Stimulated activated CD8-positive, alpha-beta memory T cell treated with anti-CD3 and anti-CD28 coated beads, Interleukin-4, amount 100 ng/mL, for 48 hours (primary cell): Measurements from ENCODE around the gene SIGLEC11.
A peak's percentile ranks its signal among the peaks of the same experiment; 100 is the strongest.
"Not testable (repeated sequence)": the region's sequence is repeated elsewhere in the genome, so short reads cannot be mapped to it uniquely, and the experiment has no call there.

Experiments
- DNase-seq: peaks from one replicate; pipeline ENCODE4 v3.0.0-alpha.2; 2020

SIGLEC11 gene

GRCh38 chr19:49960980-49961379 lies at the start of gene SIGLEC11:
TSS of gene SIGLEC11 (minus strand) at chr19:49961172. CDS start at chr19:49961081, 91 bp downstream.
- DNase-seq = not testable (repeated sequence)

- DNase-seq = peak; percentile 41
These were observed 47.6 kb upstream of the SIGLEC11 start for GRCh38 chr19:50008532-50008931.

GRCh38 chr19:50007947-50008346 lies 47.0 kb upstream of the SIGLEC11 start:
- no peak for DNase-seq

GRCh38 chr19:50007170-50007569 lies 46.2 kb upstream of the SIGLEC11 start:
- no peak for DNase-seq

- DNase-seq = no peak
These were observed 44.5 kb upstream of the SIGLEC11 start for GRCh38 chr19:50005428-50005827.

- peak; percentile 50 for DNase-seq
These were observed 42.9 kb upstream of the SIGLEC11 start for GRCh38 chr19:50003810-50004419.

- DNase-seq = no peak
These were observed 42.3 kb upstream of the SIGLEC11 start for GRCh38 chr19:50003254-50003788.

GRCh38 chr19:50002386-50002960 lies 41.5 kb upstream of the SIGLEC11 start:
- DNase-seq = no peak

- no peak for DNase-seq
These were observed 40.8 kb upstream of the SIGLEC11 start for GRCh38 chr19:50001775-50002174.

GRCh38 chr19:50000841-50001557 lies 40.0 kb upstream of the SIGLEC11 start:
- DNase-seq = no peak

- DNase-seq = peak; percentile 49
These were observed 39.3 kb upstream of the SIGLEC11 start for GRCh38 chr19:50000038-50000840.

- no peak for DNase-seq
These were observed 38.5 kb upstream of the SIGLEC11 start for GRCh38 chr19:49999371-50000010.

GRCh38 chr19:49997709-49998108 lies 36.7 kb upstream of the SIGLEC11 start:
- DNase-seq = no peak

- peak; percentile 56 for DNase-seq
These were observed 27.5 kb upstream of the SIGLEC11 start for GRCh38 chr19:49988433-49988832.

- no peak for DNase-seq
These were observed 27.0 kb upstream of the SIGLEC11 start for GRCh38 chr19:49988007-49988406.

GRCh38 chr19:49987159-49987698 lies 26.3 kb upstream of the SIGLEC11 start:
- peak; percentile 88 for DNase-seq

GRCh38 chr19:49986354-49986753 lies 25.4 kb upstream of the SIGLEC11 start:
- no peak for DNase-seq

- no peak for DNase-seq
These were observed 24.9 kb upstream of the SIGLEC11 start for GRCh38 chr19:49985871-49986270.

- DNase-seq = no peak
These were observed 23.5 kb upstream of the SIGLEC11 start for GRCh38 chr19:49984491-49984890.

GRCh38 chr19:49983645-49984229 lies 22.8 kb upstream of the SIGLEC11 start:
- DNase-seq = peak; percentile 94
